HepG2 (cell line): ENCODE results near the gene LAG3. TPM values are rescaled to one million over a fixed set of nuclear protein-coding genes. Genes with fewer than 3 reads are reported as not detected.

Experiments
- ATAD3A ChIP-seq: sonication (generic); formaldehyde crosslinking; IDR thresholded peaks from 2 replicates; pipeline ENCODE4 v1.4.0; 2020; ENCODE audit warnings: missing genetic modification reagents
- BHLHE40 ChIP-seq: IDR thresholded peaks from 2 replicates; pipeline ENCODE4 v1.6.1; 2011; ENCODE audit warnings: low read length, improper control_type of control experiment
- HHEX ChIP-seq: IDR thresholded peaks from 2 replicates; pipeline ENCODE4 v1.6.1; 2016; ENCODE audit warnings: control low read depth
- MAZ ChIP-seq, 2 experiments: sonication (generic) in 1 of 2; formaldehyde crosslinking in 1 of 2; IDR thresholded peaks; 2 replicates each; pipeline versions ENCODE4 v1.5.0 to v1.6.1; 2012 to 2020; ENCODE audit warnings: low read depth in 2 of 2, mild to moderate bottlenecking in 2 of 2, borderline replicate concordance in 1 of 2, improper control_type of control experiment in 1 of 2, low read length in 1 of 2, missing genetic modification reagents in 1 of 2, moderate library complexity in 1 of 2
- PAWR ChIP-seq: sonication (generic); formaldehyde crosslinking; IDR thresholded peaks from 2 replicates; pipeline ENCODE4 v1.4.0; 2020; ENCODE audit warnings: missing genetic modification reagents, mild to moderate bottlenecking, borderline replicate concordance
- PAXIP1 ChIP-seq: sonication (generic); formaldehyde crosslinking; conservative IDR thresholded peaks from 2 replicates; pipeline ENCODE4 v1.4.0; 2020; ENCODE audit warnings: mild to moderate bottlenecking, missing genetic modification reagents, moderate library complexity
- RAD21 ChIP-seq: fragments of 450-650 bp; formaldehyde crosslinking; IDR thresholded peaks from 2 replicates; pipeline ENCODE4 v1.5.0; 2020; ENCODE audit warnings: mild to moderate bottlenecking
- SYNCRIP ChIP-seq: fragments of 200-400 bp; formaldehyde crosslinking; IDR thresholded peaks from 2 replicates; pipeline ENCODE4 v1.6.1; 2018; ENCODE audit warnings: mild to moderate bottlenecking, low read depth, low read length; ENCODE audit not compliant: insufficient read depth
- TBP ChIP-seq: sonication (generic); formaldehyde crosslinking; IDR thresholded peaks from 2 replicates; pipeline ENCODE4 v1.5.0; 2020; ENCODE audit warnings: missing genetic modification reagents
- THAP7 ChIP-seq: sonication (generic); formaldehyde crosslinking; IDR thresholded peaks from 2 replicates; pipeline ENCODE4 v1.8.1; 2023; ENCODE audit warnings: mild to moderate bottlenecking, missing genetic modification reagents
- ZFY ChIP-seq: sonication (generic); formaldehyde crosslinking; IDR thresholded peaks from 2 replicates; pipeline ENCODE4 v1.4.0; 2020; ENCODE audit warnings: missing genetic modification reagents
- ZNF225 ChIP-seq: sonication (generic); formaldehyde crosslinking; IDR thresholded peaks from 2 replicates; pipeline ENCODE4 v1.4.0; 2020; ENCODE audit warnings: mild to moderate bottlenecking, missing genetic modification reagents
- ZNF460 ChIP-seq: sonication (generic); formaldehyde crosslinking; IDR thresholded peaks from 2 replicates; pipeline ENCODE4 v1.5.1; 2020; ENCODE audit warnings: missing genetic modification reagents, mild to moderate bottlenecking, borderline replicate concordance
- ZNF709 ChIP-seq: sonication (generic); formaldehyde crosslinking; IDR thresholded peaks from 2 replicates; pipeline ENCODE4 v1.5.0; 2020; ENCODE audit warnings: mild to moderate bottlenecking, missing genetic modification reagents
- ZNF75D ChIP-seq: sonication (generic); formaldehyde crosslinking; IDR thresholded peaks from 2 replicates; pipeline ENCODE4 v1.8.1; 2023; ENCODE audit warnings: missing genetic modification reagents, mild to moderate bottlenecking, borderline replicate concordance
- polyA plus RNA-seq, 8 experiments: library from polyadenylated mRNA; depleted of rRNA in 3 of 8; stranded (reverse) in 7 of 8; unstranded in 1 of 8; fragments of >200 nt; fragmentation: Illumina TruSeq in 4 of 8; extraction: Trizol in 4 of 8; gene quantifications; 2 replicates each; pipeline versions ENCODE4 v1.2.1 to v1.2.3, GENCODE V29; 2011 to 2016; ENCODE audit warnings: low read depth in 4 of 8, missing spikeins in 1 of 8, mixed read lengths in 1 of 8; ENCODE audit not compliant: insufficient read depth in 1 of 8
- total RNA-seq, 5 experiments: library from RNA; depleted of rRNA; stranded (reverse); fragments of >200 nt; fragmentation: Illumina TruSeq; extraction: Trizol; gene quantifications; 2 replicates each; pipeline ENCODE4 v1.2.3, GENCODE V29; 2016; ENCODE audit warnings: low read depth in 1 of 5
- TF ChIP-seq, protein P1 (sequence below): sonication (generic); formaldehyde crosslinking; IDR thresholded peaks from 2 replicates; pipeline ENCODE4 v1.4.0; 2020; ENCODE audit warnings: mild to moderate bottlenecking, low read depth, missing genetic modification reagents
- TF ChIP-seq, protein P2 (sequence below): IDR thresholded peaks from 2 replicates; pipeline ENCODE4 v1.6.1; 2016; ENCODE audit warnings: missing compliant biosample characterization, missing genetic modification reagents, borderline replicate concordance
- TF ChIP-seq, protein P3 (sequence below): sonication (generic); formaldehyde crosslinking; IDR thresholded peaks from 2 replicates; pipeline ENCODE4 v1.5.0; 2020; ENCODE audit warnings: mild to moderate bottlenecking, missing genetic modification reagents, borderline replicate concordance

Gene LAG3
- total and polyA plus RNA-seq, 2 of the 13 experiments (the other 11 are each of a cell fraction or from before 2014, with no cell fraction given), result 0.11 to 0.26 TPM

DNA sequence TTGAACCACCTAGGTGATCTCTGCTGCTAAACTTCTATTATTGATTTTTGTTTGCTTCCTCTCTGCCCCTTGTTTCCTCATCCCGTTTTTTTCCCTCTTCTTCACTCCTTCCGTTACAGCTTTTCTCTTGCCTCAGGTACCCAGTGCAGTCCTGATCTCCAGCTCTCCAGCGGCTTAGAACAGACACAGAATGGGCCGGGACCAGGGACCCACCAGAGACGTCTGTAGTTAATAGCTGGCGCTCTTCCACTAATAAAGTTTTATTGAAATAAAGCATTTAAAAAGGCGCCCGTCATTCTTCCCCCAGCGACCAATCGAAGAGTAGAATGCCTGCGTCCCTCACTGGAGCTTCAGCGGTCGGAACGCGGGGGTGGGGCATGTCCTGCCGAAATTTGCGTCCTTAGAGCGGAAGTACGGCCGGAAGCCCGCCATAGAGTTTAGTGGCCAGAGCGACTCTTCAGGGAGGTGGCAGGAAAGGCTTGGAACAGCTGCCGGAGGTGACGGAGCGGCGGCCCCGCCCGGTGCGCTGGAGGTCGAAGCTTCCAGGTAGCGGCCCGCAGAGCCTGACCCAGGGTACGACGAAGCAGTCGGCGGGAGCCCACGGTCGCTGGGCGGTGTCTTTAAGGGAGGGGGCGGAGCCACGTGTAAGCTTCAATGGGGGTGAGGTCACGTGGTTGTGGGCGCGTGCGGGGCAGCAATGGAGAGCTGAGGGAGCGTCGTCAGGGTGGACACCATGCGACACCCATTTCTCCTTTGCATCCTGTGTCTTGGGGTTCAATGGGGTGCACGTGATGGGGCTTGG is 48.5 kb upstream of the LAG3 start, which contains the start of gene COPS7A (continued):
- TF ChIP-seq BHLHE40, result peak; percentile 87
- TF ChIP-seq SYNCRIP, result no peak
- TF ChIP-seq ZNF709 (CRISPR knock-in tag), result peak; percentile 81
- peak; percentile 58 for TF ChIP-seq PAXIP1
- TF ChIP-seq MAZ (IDR thresholded peaks at IDR 0.05; ENCODE audit: borderline replicate concordance, low read depth, low read length), result peak; percentile 89; the same call in 1 of the 2 replicates
- TF ChIP-seq MAZ (CRISPR knock-in tag; IDR thresholded peaks at IDR 0.05; ENCODE audit: low read depth), result peak; percentile 94
- TF ChIP-seq ZNF75D (CRISPR knock-in tag), result peak; percentile 94; the same call in 1 of the 2 replicates
- TF ChIP-seq, protein P1, sequence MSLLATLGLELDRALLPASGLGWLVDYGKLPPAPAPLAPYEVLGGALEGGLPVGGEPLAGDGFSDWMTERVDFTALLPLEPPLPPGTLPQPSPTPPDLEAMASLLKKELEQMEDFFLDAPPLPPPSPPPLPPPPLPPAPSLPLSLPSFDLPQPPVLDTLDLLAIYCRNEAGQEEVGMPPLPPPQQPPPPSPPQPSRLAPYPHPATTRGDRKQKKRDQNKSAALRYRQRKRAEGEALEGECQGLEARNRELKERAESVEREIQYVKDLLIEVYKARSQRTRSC (CRISPR knock-in tag), result peak; percentile 60; the same call in 1 of the 2 replicates
- TF ChIP-seq PAWR (CRISPR knock-in tag), result no peak
- no peak for TF ChIP-seq ZNF460
- TF ChIP-seq, protein P2, sequence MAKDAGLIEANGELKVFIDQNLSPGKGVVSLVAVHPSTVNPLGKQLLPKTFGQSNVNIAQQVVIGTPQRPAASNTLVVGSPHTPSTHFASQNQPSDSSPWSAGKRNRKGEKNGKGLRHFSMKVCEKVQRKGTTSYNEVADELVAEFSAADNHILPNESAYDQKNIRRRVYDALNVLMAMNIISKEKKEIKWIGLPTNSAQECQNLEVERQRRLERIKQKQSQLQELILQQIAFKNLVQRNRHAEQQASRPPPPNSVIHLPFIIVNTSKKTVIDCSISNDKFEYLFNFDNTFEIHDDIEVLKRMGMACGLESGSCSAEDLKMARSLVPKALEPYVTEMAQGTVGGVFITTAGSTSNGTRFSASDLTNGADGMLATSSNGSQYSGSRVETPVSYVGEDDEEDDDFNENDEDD (CRISPR knock-in tag), result peak; percentile 96
- no peak for TF ChIP-seq HHEX (CRISPR knock-in tag)
- no peak for TF ChIP-seq ATAD3A (CRISPR knock-in tag)
- peak; percentile 90 for TF ChIP-seq ZFY (CRISPR knock-in tag)
- TF ChIP-seq ZNF225 (CRISPR knock-in tag), result peak; percentile 51; the same call in 1 of the 2 replicates
- peak; percentile 36; the same call in 1 of the 2 replicates for TF ChIP-seq RAD21 (CRISPR knock-in tag)
- no peak for TF ChIP-seq TBP (CRISPR knock-in tag)
- TF ChIP-seq THAP7 (CRISPR knock-in tag), result peak; percentile 92
- TF ChIP-seq, protein P3, sequence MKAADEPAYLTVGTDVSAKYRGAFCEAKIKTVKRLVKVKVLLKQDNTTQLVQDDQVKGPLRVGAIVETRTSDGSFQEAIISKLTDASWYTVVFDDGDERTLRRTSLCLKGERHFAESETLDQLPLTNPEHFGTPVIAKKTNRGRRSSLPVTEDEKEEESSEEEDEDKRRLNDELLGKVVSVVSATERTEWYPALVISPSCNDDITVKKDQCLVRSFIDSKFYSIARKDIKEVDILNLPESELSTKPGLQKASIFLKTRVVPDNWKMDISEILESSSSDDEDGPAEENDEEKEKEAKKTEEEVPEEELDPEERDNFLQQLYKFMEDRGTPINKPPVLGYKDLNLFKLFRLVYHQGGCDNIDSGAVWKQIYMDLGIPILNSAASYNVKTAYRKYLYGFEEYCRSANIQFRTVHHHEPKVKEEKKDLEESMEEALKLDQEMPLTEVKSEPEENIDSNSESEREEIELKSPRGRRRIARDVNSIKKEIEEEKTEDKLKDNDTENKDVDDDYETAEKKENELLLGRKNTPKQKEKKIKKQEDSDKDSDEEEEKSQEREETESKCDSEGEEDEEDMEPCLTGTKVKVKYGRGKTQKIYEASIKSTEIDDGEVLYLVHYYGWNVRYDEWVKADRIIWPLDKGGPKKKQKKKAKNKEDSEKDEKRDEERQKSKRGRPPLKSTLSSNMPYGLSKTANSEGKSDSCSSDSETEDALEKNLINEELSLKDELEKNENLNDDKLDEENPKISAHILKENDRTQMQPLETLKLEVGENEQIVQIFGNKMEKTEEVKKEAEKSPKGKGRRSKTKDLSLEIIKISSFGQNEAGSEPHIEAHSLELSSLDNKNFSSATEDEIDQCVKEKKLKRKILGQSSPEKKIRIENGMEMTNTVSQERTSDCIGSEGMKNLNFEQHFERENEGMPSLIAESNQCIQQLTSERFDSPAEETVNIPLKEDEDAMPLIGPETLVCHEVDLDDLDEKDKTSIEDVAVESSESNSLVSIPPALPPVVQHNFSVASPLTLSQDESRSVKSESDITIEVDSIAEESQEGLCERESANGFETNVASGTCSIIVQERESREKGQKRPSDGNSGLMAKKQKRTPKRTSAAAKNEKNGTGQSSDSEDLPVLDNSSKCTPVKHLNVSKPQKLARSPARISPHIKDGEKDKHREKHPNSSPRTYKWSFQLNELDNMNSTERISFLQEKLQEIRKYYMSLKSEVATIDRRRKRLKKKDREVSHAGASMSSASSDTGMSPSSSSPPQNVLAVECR (CRISPR knock-in tag), result peak; percentile 93; the same call in 1 of the 2 replicates
